SK-N-MC (cell line): Measurements from ENCODE around the gene ABTB2.

Source experiments
- EZH2 ChIP-seq: fragments of 200-600 bp; sonication (generic); IDR thresholded peaks from one replicate; pipeline ENCODE4 v1.6.1; 2017; ENCODE audit warnings: antibody characterized with exemption
- POLR2AphosphoS5 ChIP-seq: IDR thresholded peaks from 2 replicates; pipeline ENCODE4 v1.6.1; 2012; ENCODE audit warnings: mild to moderate bottlenecking, low read depth, low read length, borderline replicate concordance

GRCh38 chr11:34274712-34275398, 83.0 kb downstream of the ABTB2 start:
- no peak for TF ChIP-seq EZH2
- TF ChIP-seq POLR2AphosphoS5: no peak
